ENCODE data around the gene DNM3. TPM values are rescaled to one million over a fixed set of nuclear protein-coding genes. Genes with fewer than 3 reads are reported as not detected.

Gene DNM3
- total and polyA plus RNA-seq, 10 of the 15 experiments (the other 5 are each of a cell fraction or from before 2014, with no cell fraction given): 0.03 to 1.5 (median 0.08) TPM; not detected in 3

DNA sequence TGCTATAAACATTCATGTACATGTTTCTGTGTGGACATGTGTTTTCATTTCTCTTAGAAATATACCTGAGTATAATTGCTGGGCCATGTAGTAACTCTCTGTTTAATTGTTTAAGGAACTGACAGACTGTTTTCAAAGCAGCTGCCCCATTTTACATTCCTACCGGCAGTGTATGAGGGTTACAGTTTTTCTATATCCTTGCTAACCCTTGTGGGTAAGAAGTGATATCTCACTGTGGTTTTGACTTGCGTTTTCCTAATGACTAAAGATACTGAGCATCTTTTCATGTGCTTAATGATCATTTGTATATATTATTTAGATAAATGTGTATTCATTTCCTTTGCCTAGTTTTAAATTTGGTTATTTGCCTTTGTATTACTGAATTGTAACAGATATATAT lies 81.7 kb downstream of the DNM3 start:
- in situ Hi-C loops (cut with MboI) (no loop called here), intact Hi-C loops (cut with micrococcal nuclease; ENCODE audit: unreplicated experiment) (no loop called here)
- DNase-seq (ENCODE audit: low read depth, low spot score) (no peak), ATAC-seq (no peak), FAIRE-seq (no peak)
- H3K9me3 ChIP-seq (replicated peaks; ENCODE audit: control insufficient read depth, insufficient read depth, low read length): no peaks in the 10 kb centered on the region
- no peak overlapping the region for H3K4me2 ChIP-seq (ENCODE audit: control insufficient read depth, insufficient read depth)
- RAD21 ChIA-PET (ENCODE audit: unreplicated experiment): no interaction called here
- H3K27me3 ChIP-seq (replicated peaks in 1 of 2; ENCODE audit: control insufficient read depth in 2 of 2, insufficient read depth in 2 of 2, low read length in 1 of 2): no peaks in the 10 kb centered on the region
- POLR2A ChIA-PET: no interaction called here
- H3K9ac ChIP-seq (ENCODE audit: control insufficient read depth, insufficient read depth, low read length): no peak overlapping the region
- H3K79me2 ChIP-seq (ENCODE audit: control insufficient read depth, insufficient read depth, low read length): no peaks in the 10 kb centered on the region
- WGBS (ENCODE audit: insufficient coverage, insufficient replicate concordance, low lambda C conversion rate, missing lambda C conversion rate): 3% methylated on average over 2 of the region's 2 CpGs
- H3K36me3 ChIP-seq (ENCODE audit: control insufficient read depth in 2 of 2, insufficient read depth in 2 of 2, low read length in 1 of 2): no peaks in the 10 kb centered on the region
- TF ChIP-seq POLR2AphosphoS2 (IDR thresholded peaks at IDR 0.05; ENCODE audit: low read depth, low read length): no peak
- no peak for TF ChIP-seq GATAD2B (conservative IDR thresholded peaks at IDR 0.05; ENCODE audit: low read depth)
- TF ChIP-seq, protein P1, sequence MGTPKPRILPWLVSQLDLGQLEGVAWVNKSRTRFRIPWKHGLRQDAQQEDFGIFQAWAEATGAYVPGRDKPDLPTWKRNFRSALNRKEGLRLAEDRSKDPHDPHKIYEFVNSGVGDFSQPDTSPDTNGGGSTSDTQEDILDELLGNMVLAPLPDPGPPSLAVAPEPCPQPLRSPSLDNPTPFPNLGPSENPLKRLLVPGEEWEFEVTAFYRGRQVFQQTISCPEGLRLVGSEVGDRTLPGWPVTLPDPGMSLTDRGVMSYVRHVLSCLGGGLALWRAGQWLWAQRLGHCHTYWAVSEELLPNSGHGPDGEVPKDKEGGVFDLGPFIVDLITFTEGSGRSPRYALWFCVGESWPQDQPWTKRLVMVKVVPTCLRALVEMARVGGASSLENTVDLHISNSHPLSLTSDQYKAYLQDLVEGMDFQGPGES (IDR thresholded peaks at IDR 0.05): no peak
- no peaks in the 10 kb centered on the region for H3K4me1 ChIP-seq (ENCODE audit: control insufficient read depth, insufficient read depth, low read length)
- H3K4me3 ChIP-seq: no peak overlapping the region
- SMC1A ChIA-PET (ENCODE audit: uncharacterized antibody, unreplicated experiment): no interaction called here
- H2AFZ ChIP-seq (ENCODE audit: control insufficient read depth, low read depth, low read length): no peak overlapping the region
- CTCF ChIA-PET: no interaction called here
- BruUV-seq (replicated peaks): no TSS peak
- no peak overlapping the region for H3K27ac ChIP-seq (ENCODE audit: control insufficient read depth, insufficient read depth)
- H4K20me1 ChIP-seq (ENCODE audit: control insufficient read depth, insufficient read depth): no peaks in the 10 kb centered on the region

DNA sequence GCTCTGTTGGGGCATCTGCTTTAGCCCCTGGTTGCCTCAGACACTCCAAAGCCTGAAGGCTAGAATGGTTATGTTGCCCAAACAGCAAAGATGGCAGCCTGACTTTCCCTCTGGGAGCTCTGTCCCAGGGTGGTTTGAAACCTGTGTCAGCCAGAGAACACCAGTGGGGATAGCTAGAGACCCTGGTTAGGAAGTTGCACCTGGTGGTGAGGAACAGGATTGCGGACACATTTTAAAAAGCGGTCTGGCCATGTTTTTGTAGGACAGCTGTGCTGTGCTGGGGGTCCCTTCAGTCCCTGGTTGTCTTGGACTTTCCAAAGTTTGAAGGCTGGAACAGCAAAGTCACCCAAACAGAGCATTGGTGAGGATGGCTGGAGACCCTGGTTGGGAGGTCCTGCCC lies 87.8 kb downstream of the DNM3 start:
- no peak overlapping the region for H3K9ac ChIP-seq (ENCODE audit: control insufficient read depth, insufficient read depth, low read length)
- no peaks in the 10 kb centered on the region for H3K36me3 ChIP-seq (ENCODE audit: control insufficient read depth in 2 of 2, insufficient read depth in 2 of 2, low read length in 1 of 2)
- 91% methylated on average over 2 of the region's 2 CpGs for whole genome bisulfite sequencing (ENCODE audit: insufficient coverage, insufficient replicate concordance, low lambda C conversion rate, missing lambda C conversion rate)
- no peak overlapping the region for H3K4me3 ChIP-seq
- RAD21 ChIA-PET (ENCODE audit: unreplicated experiment): no interaction called here
- no peaks in the 10 kb centered on the region for H3K9me3 ChIP-seq (replicated peaks; ENCODE audit: control insufficient read depth, insufficient read depth, low read length)
- no peak overlapping the region for H3K4me2 ChIP-seq (ENCODE audit: control insufficient read depth, insufficient read depth)
- H4K20me1 ChIP-seq (ENCODE audit: control insufficient read depth, insufficient read depth): no peaks in the 10 kb centered on the region
- BruUV-seq (replicated peaks): no TSS peak
- POLR2A ChIA-PET: no interaction called here
- in situ Hi-C loops (cut with MboI) (no loop called here), intact Hi-C loops (cut with micrococcal nuclease; ENCODE audit: unreplicated experiment) (no loop called here)
- ATAC-seq: peak; percentile 27; the same call in 1 of the 3 replicates
- H3K27ac ChIP-seq (ENCODE audit: control insufficient read depth, insufficient read depth): no peak overlapping the region
- H3K79me2 ChIP-seq (ENCODE audit: control insufficient read depth, insufficient read depth, low read length): no peaks in the 10 kb centered on the region
- peaks cover 0 to 2% of the 10 kb centered on the region in 2 experiments; a peak in 1 of 4 replicates for H3K27me3 ChIP-seq (replicated peaks in 1 of 2; ENCODE audit: control insufficient read depth in 2 of 2, insufficient read depth in 2 of 2, low read length in 1 of 2)
- no peak for DNase-seq (ENCODE audit: low read depth, low spot score)
- no peak overlapping the region for H2AFZ ChIP-seq (ENCODE audit: control insufficient read depth, low read depth, low read length)
- SMC1A ChIA-PET (ENCODE audit: uncharacterized antibody, unreplicated experiment): interaction anchor here (0.5 to 0.6 kb wide), 2 partner anchors 32 to 841 kb away, joined by 3 read pairs; no protein-coding TSS in a partner anchor
- FAIRE-seq: no peak
- no peaks in the 10 kb centered on the region for H3K4me1 ChIP-seq (ENCODE audit: control insufficient read depth, insufficient read depth, low read length)
- CTCF ChIA-PET: interaction anchor here (0.8 to 1.4 kb wide), 3 partner anchors 9 to 56 kb away, joined by 3 to 4 read pairs (median 3); no protein-coding TSS in a partner anchor
- TF ChIP-seq, protein P2, sequence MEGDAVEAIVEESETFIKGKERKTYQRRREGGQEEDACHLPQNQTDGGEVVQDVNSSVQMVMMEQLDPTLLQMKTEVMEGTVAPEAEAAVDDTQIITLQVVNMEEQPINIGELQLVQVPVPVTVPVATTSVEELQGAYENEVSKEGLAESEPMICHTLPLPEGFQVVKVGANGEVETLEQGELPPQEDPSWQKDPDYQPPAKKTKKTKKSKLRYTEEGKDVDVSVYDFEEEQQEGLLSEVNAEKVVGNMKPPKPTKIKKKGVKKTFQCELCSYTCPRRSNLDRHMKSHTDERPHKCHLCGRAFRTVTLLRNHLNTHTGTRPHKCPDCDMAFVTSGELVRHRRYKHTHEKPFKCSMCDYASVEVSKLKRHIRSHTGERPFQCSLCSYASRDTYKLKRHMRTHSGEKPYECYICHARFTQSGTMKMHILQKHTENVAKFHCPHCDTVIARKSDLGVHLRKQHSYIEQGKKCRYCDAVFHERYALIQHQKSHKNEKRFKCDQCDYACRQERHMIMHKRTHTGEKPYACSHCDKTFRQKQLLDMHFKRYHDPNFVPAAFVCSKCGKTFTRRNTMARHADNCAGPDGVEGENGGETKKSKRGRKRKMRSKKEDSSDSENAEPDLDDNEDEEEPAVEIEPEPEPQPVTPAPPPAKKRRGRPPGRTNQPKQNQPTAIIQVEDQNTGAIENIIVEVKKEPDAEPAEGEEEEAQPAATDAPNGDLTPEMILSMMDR (IDR thresholded peaks at IDR 0.05 in 2 of 3, conservative IDR thresholded peaks at IDR 0.05 in 1 of 3; ENCODE audit: control insufficient read depth in 2 of 3, extremely low read depth in 1 of 3, insufficient read depth in 1 of 3, low read depth in 3 of 3, low read length in 3 of 3): peak in 2 of 3 experiments; percentile 22 to 31; a peak in 2 of 6 replicates
- TF ChIP-seq RAD21 (IDR thresholded peaks at IDR 0.05; ENCODE audit: insufficient read depth, low read depth, low read length): no peak
- TF ChIP-seq, protein P3, sequence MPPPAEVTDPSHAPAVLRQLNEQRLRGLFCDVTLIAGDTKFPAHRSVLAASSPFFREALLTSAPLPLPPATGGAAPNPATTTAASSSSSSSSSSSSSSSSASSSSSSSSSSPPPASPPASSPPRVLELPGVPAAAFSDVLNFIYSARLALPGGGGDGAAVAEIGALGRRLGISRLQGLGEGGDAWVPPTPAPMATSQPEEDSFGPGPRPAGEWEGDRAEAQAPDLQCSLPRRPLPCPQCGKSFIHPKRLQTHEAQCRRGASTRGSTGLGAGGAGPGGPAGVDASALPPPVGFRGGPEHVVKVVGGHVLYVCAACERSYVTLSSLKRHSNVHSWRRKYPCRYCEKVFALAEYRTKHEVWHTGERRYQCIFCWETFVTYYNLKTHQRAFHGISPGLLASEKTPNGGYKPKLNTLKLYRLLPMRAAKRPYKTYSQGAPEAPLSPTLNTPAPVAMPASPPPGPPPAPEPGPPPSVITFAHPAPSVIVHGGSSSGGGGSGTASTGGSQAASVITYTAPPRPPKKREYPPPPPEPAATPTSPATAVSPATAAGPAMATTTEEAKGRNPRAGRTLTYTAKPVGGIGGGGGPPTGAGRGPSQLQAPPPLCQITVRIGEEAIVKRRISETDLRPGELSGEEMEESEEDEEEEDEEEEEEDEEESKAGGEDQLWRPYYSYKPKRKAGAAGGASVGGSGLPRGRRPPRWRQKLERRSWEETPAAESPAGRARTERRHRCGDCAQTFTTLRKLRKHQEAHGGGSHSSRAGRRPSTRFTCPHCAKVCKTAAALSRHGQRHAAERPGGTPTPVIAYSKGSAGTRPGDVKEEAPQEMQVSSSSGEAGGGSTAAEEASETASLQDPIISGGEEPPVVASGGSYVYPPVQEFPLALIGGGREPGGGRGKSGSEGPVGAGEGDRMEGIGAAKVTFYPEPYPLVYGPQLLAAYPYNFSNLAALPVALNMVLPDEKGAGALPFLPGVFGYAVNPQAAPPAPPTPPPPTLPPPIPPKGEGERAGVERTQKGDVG (CRISPR knock-in tag; IDR thresholded peaks at IDR 0.05): no peak
- no peak for TF ChIP-seq BHLHE40 (IDR thresholded peaks at IDR 0.05; ENCODE audit: borderline replicate concordance in 1 of 2, low read depth in 2 of 2, low read length in 1 of 2)
- TF ChIP-seq, protein P4, sequence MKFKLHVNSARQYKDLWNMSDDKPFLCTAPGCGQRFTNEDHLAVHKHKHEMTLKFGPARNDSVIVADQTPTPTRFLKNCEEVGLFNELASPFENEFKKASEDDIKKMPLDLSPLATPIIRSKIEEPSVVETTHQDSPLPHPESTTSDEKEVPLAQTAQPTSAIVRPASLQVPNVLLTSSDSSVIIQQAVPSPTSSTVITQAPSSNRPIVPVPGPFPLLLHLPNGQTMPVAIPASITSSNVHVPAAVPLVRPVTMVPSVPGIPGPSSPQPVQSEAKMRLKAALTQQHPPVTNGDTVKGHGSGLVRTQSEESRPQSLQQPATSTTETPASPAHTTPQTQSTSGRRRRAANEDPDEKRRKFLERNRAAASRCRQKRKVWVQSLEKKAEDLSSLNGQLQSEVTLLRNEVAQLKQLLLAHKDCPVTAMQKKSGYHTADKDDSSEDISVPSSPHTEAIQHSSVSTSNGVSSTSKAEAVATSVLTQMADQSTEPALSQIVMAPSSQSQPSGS (IDR thresholded peaks at IDR 0.05; ENCODE audit: low read length): no peak

Measured in GM12878 (cell line).